Astrocyte (in vitro differentiated cells and primary cell): ENCODE data around the gene UTP4.

Experiments
- CTCF ChIP-seq: IDR thresholded peaks from 2 replicates; pipeline ENCODE4 v1.5.1; 2011; ENCODE audit warnings: low read depth, mild to moderate bottlenecking, inconsistent platforms, low read length, moderate library complexity; ENCODE audit not compliant: insufficient read depth
- EZH2 ChIP-seq: IDR thresholded peaks from 2 replicates; pipeline ENCODE4 v1.6.1; 2012; ENCODE audit warnings: mild to moderate bottlenecking, low read length, inconsistent platforms; ENCODE audit not compliant: insufficient read depth

DNA sequence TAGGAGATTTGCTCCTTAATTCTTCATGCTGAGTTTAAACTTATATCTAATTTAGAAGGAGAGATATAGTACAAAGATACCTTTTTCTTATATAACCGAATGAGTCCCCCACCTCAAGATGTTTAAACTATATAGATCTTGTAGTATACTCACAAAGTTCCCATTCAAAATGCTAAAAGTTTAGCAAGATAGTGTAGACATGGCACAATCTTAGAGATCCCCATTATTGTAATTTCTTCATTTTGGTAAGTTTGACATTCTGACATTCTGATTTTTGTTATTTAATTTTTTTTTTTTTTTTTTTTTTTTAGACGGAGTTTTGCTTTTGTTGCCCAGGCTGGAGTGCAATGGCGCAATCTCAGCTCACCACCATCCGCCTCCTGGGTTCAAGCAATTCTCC, 77.3 kb downstream of the UTP4 start:
- no peak for TF ChIP-seq CTCF
- TF ChIP-seq EZH2 = no peak
